ENCODE measurements around the gene KNSTRN. TPM values are rescaled to one million over a fixed set of nuclear protein-coding genes. Genes with fewer than 3 reads are reported as not detected.

KNSTRN gene, protein sequence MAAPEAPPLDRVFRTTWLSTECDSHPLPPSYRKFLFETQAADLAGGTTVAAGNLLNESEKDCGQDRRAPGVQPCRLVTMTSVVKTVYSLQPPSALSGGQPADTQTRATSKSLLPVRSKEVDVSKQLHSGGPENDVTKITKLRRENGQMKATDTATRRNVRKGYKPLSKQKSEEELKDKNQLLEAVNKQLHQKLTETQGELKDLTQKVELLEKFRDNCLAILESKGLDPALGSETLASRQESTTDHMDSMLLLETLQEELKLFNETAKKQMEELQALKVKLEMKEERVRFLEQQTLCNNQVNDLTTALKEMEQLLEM
- total RNA-seq (1 to 10 TPM; 2.8 to 3.0 TPM), total RNA-seq (2.7 to 78.8 (median 9.2) reads per million in 172 experiments)
- polyA plus RNA-seq (2013, experiment 1 of 2), result 5.2 TPM
- 6.2 TPM for polyA plus RNA-seq (2013, experiment 2 of 2)

GRCh38 chr15:40382580-40383456 is at the start of gene KNSTRN:
TSS of gene KNSTRN (plus strand) at chr15:40382721. CDS start at chr15:40382836, 115 bp downstream.
- no peak within 1 kb of the TSS for H3K27ac Mint-ChIP-seq
- ATAC-seq (ENCODE audit: poor library complexity) (peak; percentile 98), DNase-seq (peak; percentile 86 to 96 (median 90))
- Histone ChIP-seq H3K27ac (ENCODE audit: low read depth in 1 of 2, low read length in 2 of 2) (no peak within 1 kb of the TSS), H3K4me3 (ENCODE audit: low read length) (peak within 1 kb of the TSS; percentile 69), H3K36me3 (ENCODE audit: insufficient read depth, low read length) (peaks cover 13% of the 10 kb centered on the region), H3K9me3 (ENCODE audit: control insufficient read depth in 1 of 2, insufficient read depth in 1 of 2, low read length in 2 of 2) (no peaks in the 10 kb centered on the region), H3K4me1 (ENCODE audit: insufficient read depth, low read length) (peaks cover 15% of the 10 kb centered on the region), H3K27me3 (ENCODE audit: control insufficient read depth in 1 of 2, insufficient read depth in 2 of 2, low read length in 2 of 2) (no peaks in the 10 kb centered on the region)
- H3K27me3 Mint-ChIP-seq, result no peaks in the 10 kb centered on the region
- H3K4me3 Mint-ChIP-seq, result peak within 1 kb of the TSS; percentile 94
- POLR2A ChIA-PET, result interaction anchor here (1.0 to 2.1 kb wide), 7 partner anchors 15 to 75 kb away, joined by 3 to 10 read pairs (median 5); partner anchors contain the start of genes DISP2, INAFM2, IVD and PLCB2
- CTCF ChIA-PET, result interaction anchor here (0.9 to 2.2 kb wide), 4 partner anchors 14 to 45 kb away, joined by 3 to 12 read pairs (median 4); no protein-coding TSS in a partner anchor
- H3K4me1 Mint-ChIP-seq (ENCODE audit: low read depth), result peaks cover 15% of the 10 kb centered on the region
- intact Hi-C loops (cut with DNase I, micrococcal nuclease), result loop anchor here (1.0 to 10.0 kb wide), 6 partner anchors 24 to 1931 kb away; partner anchors contain the start of genes BUB1B (in 1 of the 2), DISP2 (in 1 of the 2), FAM98B (in 1 of the 2) and FSIP1 (in 1 of the 2)
- TF ChIP-seq CTCF (IDR thresholded peaks at IDR 0.05), result no peak
- no peaks in the 10 kb centered on the region for H3K9me3 Mint-ChIP-seq
- peaks cover 13% of the 10 kb centered on the region for H3K36me3 Mint-ChIP-seq (ENCODE audit: low read depth)

GRCh38 chr15:40333922-40334492 is 48.5 kb upstream of the KNSTRN start:
- no peaks in the 10 kb centered on the region for H3K27me3 ChIP-seq (ENCODE audit: control insufficient read depth in 1 of 2, insufficient read depth in 2 of 2, low read length in 2 of 2)
- DNase-seq (peak in 7 of 14 experiments; percentile 35 to 64 (median 54)), ATAC-seq (ENCODE audit: poor library complexity) (peak; percentile 75)
- peaks cover 22% of the 10 kb centered on the region for H3K4me1 Mint-ChIP-seq (ENCODE audit: low read depth)
- H3K9me3 ChIP-seq (ENCODE audit: control insufficient read depth in 1 of 2, insufficient read depth in 1 of 2, low read length in 2 of 2), result no peaks in the 10 kb centered on the region
- peak overlapping the region; percentile 70 for H3K27ac Mint-ChIP-seq
- POLR2A ChIA-PET, result interaction anchor here (0.9 to 1.8 kb wide), 4 partner anchors 9 to 27 kb away, joined by 3 to 13 read pairs (median 6); partner anchors contain the start of genes INAFM2 and PLCB2
- CTCF ChIA-PET, result interaction anchor here (0.6 to 1.7 kb wide), 5 partner anchors 10 to 859 kb away, joined by 3 to 5 read pairs (median 4); partner anchors contain the start of gene INAFM2
- peak overlapping the region; percentile 18 for H3K4me3 Mint-ChIP-seq
- peaks cover 31% of the 10 kb centered on the region for H3K4me1 ChIP-seq (ENCODE audit: insufficient read depth, low read length)
- peak overlapping the region in 1 of 2 donors; percentile 17 for H3K27ac ChIP-seq (ENCODE audit: low read depth in 1 of 2, low read length in 2 of 2)
- no peaks in the 10 kb centered on the region for H3K9me3 Mint-ChIP-seq
- no peaks in the 10 kb centered on the region for H3K36me3 ChIP-seq (ENCODE audit: insufficient read depth, low read length)
- intact Hi-C loops (cut with DNase I, micrococcal nuclease), result loop anchor here in 1 of 2 experiments (1.0 to 10.0 kb wide), 3 partner anchors 10 to 549 kb away; partner anchors contain the start of gene FSIP1
- TF ChIP-seq CTCF (IDR thresholded peaks at IDR 0.05), result no peak
- H3K27me3 Mint-ChIP-seq, result no peaks in the 10 kb centered on the region
- H3K4me3 ChIP-seq (ENCODE audit: low read length), result no peak overlapping the region
- no peaks in the 10 kb centered on the region for H3K36me3 Mint-ChIP-seq (ENCODE audit: low read depth)
